KMS-11 (cell line): Measurements from ENCODE around the gene BARX2.

Experiments used
- H2AFZ ChIP-seq: fragments of 200-600 bp; sonication (generic); 2 replicates; pipeline ENCODE4 v1.6.1; 2016; ENCODE audit warnings: antibody characterized with exemption, mixed run types, low read depth
- H3K27ac ChIP-seq: fragments of 200-600 bp; sonication (generic); 2 replicates; pipeline ENCODE4 v1.6.1; 2016; ENCODE audit warnings: mild to moderate bottlenecking, mixed run types
- H3K27me3 ChIP-seq: fragments of 200-600 bp; sonication (generic); 2 replicates; pipeline ENCODE4 v1.6.1; 2017; ENCODE audit warnings: mild to moderate bottlenecking, low read depth, mixed run types, moderate library complexity; ENCODE audit not compliant: insufficient read depth
- H3K36me3 ChIP-seq: fragments of 200-600 bp; sonication (generic); 2 replicates; pipeline ENCODE4 v1.6.1; 2017; ENCODE audit warnings: mild to moderate bottlenecking, mixed run types; ENCODE audit not compliant: insufficient read depth
- H3K4me1 ChIP-seq: fragments of 200-600 bp; sonication (generic); 2 replicates; pipeline ENCODE4 v1.6.1; 2016; ENCODE audit warnings: mild to moderate bottlenecking, low read depth, mixed run types; ENCODE audit not compliant: poor library complexity, severe bottlenecking
- H3K4me2 ChIP-seq: fragments of 200-600 bp; sonication (generic); 2 replicates; pipeline ENCODE4 v1.7.0; 2016; ENCODE audit warnings: mild to moderate bottlenecking, mixed run types
- H3K4me3 ChIP-seq: fragments of 200-600 bp; sonication (generic); IDR thresholded peaks from 2 replicates; pipeline ENCODE4 v1.6.1; 2017; ENCODE audit warnings: low read depth, low read length, mixed read lengths; ENCODE audit not compliant: insufficient read depth
- H3K79me2 ChIP-seq: fragments of 200-600 bp; sonication (generic); 2 replicates; pipeline ENCODE4 v1.6.1; 2016; ENCODE audit warnings: low read depth, mixed run types; ENCODE audit not compliant: insufficient read depth
- H3K9ac ChIP-seq: fragments of 200-600 bp; sonication (generic); 2 replicates; pipeline ENCODE4 v1.6.1; 2016; ENCODE audit warnings: mild to moderate bottlenecking, mixed run types
- H4K20me1 ChIP-seq: fragments of 200-600 bp; sonication (generic); 2 replicates; pipeline ENCODE4 v1.6.1; 2016; ENCODE audit warnings: mild to moderate bottlenecking, mixed run types; ENCODE audit not compliant: insufficient read depth
- TF ChIP-seq, protein P1 (sequence below): fragments of 200-600 bp; sonication (generic); conservative IDR thresholded peaks from 2 replicates; pipeline ENCODE4 v1.6.1; 2017; ENCODE audit warnings: low read depth, mild to moderate bottlenecking, antibody characterized with exemption, low read length, moderate library complexity, mixed read lengths

BARX2 gene

DNA sequence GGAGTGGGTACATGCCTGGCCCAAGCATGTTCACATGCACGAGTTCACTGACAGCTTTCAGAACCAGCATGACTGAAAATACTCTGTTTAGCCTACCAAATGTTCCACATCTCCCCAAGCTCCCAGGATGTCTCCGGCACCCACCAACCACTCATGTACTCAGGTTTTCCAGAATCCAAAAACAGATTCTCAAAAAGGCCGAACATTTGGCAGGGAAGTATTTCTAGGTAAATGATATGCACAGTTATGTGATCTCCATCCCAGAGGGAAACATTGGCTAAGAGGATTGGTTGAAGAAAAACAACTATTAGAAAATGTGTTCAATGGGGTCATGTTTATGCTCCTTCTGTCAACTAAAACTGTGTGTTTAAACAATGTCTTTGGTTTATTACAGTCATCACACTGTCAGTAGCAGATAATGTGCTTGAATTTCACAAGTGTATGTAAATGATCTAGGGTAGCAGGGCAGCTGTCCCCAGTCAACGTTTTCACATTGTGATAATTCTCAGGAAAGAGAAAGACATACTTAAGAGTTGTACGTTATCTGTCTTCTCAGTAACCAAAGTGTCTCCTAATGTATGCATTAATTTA is 52.3 kb downstream of the BARX2 start:
- Histone ChIP-seq H3K36me3 (no peaks in the 10 kb centered on the region), H3K9ac (no peak overlapping the region), H4K20me1 (no peaks in the 10 kb centered on the region), H2AFZ (no peak overlapping the region), H3K4me3 (no peak overlapping the region), H3K4me1 (no peaks in the 10 kb centered on the region), H3K79me2 (no peaks in the 10 kb centered on the region), H3K4me2 (no peak overlapping the region), H3K27ac (no peak overlapping the region), H3K27me3 (no peaks in the 10 kb centered on the region)
- TF ChIP-seq, protein P1, sequence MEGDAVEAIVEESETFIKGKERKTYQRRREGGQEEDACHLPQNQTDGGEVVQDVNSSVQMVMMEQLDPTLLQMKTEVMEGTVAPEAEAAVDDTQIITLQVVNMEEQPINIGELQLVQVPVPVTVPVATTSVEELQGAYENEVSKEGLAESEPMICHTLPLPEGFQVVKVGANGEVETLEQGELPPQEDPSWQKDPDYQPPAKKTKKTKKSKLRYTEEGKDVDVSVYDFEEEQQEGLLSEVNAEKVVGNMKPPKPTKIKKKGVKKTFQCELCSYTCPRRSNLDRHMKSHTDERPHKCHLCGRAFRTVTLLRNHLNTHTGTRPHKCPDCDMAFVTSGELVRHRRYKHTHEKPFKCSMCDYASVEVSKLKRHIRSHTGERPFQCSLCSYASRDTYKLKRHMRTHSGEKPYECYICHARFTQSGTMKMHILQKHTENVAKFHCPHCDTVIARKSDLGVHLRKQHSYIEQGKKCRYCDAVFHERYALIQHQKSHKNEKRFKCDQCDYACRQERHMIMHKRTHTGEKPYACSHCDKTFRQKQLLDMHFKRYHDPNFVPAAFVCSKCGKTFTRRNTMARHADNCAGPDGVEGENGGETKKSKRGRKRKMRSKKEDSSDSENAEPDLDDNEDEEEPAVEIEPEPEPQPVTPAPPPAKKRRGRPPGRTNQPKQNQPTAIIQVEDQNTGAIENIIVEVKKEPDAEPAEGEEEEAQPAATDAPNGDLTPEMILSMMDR, result no peak

DNA sequence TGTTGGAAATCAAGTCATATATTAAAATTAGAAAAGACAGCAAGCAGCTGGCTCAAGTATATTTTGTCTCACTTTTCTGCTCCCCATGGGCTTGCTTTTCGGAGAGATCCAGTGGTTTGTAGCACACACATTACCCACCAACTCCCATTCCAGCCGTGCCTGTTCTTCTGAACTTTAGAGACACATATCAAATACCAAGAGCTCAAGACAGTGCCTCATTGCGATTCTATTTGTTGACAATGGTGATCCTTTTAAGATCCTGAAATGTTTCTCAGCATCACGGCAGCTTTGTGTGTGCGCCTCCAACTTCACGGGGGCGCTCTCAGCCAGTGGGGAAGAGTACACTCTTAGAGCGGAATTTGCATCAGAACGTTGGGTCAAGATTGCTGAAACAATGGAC is 52.9 kb downstream of the BARX2 start:
- no peak overlapping the region for H3K27ac ChIP-seq
- TF ChIP-seq, protein P1, result no peak

DNA sequence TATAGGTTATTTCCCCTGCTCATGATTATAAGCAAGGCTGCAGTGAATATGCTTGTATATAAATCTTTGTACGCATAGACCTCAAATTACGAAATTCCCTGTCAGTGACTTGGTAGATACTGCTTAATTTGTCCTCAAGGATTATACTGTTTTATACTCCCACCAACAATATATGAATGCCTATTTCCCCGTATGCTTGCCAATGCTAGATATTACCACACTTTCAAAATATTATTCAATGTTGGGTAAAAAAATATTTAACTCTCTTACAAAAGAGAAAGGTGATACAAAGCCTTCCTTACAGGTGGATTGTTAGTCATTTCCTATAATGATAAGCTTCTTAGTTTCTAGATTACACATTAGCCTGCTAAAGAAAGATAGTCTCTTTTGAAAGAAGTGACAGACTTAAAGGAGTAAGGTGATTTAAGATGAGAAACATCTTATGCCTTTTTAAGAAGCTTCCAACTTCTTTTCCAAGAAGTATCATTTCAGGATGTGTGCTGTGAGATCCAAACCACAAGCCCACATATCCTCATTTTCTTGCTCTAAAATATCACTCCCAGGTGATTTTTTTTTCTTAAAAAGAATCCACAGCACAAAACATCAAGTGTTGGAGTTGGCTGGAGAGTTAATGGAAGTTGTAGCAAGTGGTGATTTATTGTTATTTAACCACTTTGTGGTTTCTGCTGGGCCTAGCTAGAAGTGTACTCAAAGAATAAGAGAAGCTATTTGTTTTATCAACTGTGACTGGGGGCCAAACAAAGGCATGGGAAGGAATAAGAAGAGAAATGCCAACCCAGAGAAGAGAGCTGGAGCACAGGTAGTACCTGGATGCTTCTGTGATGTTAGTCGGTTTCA is 59.2 kb downstream of the BARX2 start:
- no peak overlapping the region for H3K4me2 ChIP-seq
- H3K4me3 ChIP-seq, result no peak overlapping the region
- H3K27me3 ChIP-seq, result no peaks in the 10 kb centered on the region
- no peak overlapping the region for H2AFZ ChIP-seq
- H3K9ac ChIP-seq, result no peak overlapping the region
- TF ChIP-seq, protein P1, result no peak
- no peaks in the 10 kb centered on the region for H3K36me3 ChIP-seq
- H3K27ac ChIP-seq, result no peak overlapping the region
- no peaks in the 10 kb centered on the region for H3K79me2 ChIP-seq
- H4K20me1 ChIP-seq, result no peaks in the 10 kb centered on the region
- H3K4me1 ChIP-seq, result no peaks in the 10 kb centered on the region

More for the DNA sequence above, 52.9 kb downstream of the BARX2 start:
- Histone ChIP-seq H3K79me2 (no peaks in the 10 kb centered on the region), H2AFZ (no peak overlapping the region), H3K4me3 (no peak overlapping the region), H3K4me1 (no peaks in the 10 kb centered on the region), H3K9ac (no peak overlapping the region), H3K27me3 (no peaks in the 10 kb centered on the region), H3K36me3 (no peaks in the 10 kb centered on the region), H4K20me1 (no peaks in the 10 kb centered on the region), H3K4me2 (no peak overlapping the region)

- Histone ChIP-seq H3K4me1 (no peaks in the 10 kb centered on the region), H3K36me3 (no peaks in the 10 kb centered on the region), H2AFZ (no peak overlapping the region), H3K9ac (no peak overlapping the region), H3K27ac (no peak overlapping the region), H3K79me2 (no peaks in the 10 kb centered on the region), H4K20me1 (no peaks in the 10 kb centered on the region), H3K4me3 (no peak overlapping the region), H3K27me3 (no peaks in the 10 kb centered on the region), H3K4me2 (no peak overlapping the region)
- TF ChIP-seq, protein P1, result no peak
Measured at GRCh38 chr11:129435499-129436245, 60.0 kb downstream of the BARX2 start.
